GM12878 (cell line): ENCODE measurements around the gene NOS1AP. TPM values are rescaled to one million over a fixed set of nuclear protein-coding genes. Genes with fewer than 3 reads are reported as not detected.

Experiments used
- ATAC-seq: fragments of 200-7000 bp; cut with Tn5 transposase; 3 replicates; pipeline ENCODE4 v1.9.1; 2020; ENCODE audit warnings: mild to moderate bottlenecking, moderate library complexity
- BruUV-seq: library from RNA; stranded (reverse); fragments of 400-500 nt; replicated peaks from 2 replicates; lab custom pipeline; 2021; lab: Mats Ljungman, UMichigan
- CTCF ChIA-PET: fragments of 300-600 bp; sonication (Branson Sonifier 250); formaldehyde crosslinking; extraction: SDS; loops from one replicate; lab custom pipeline; 2021; ENCODE audit warnings: inconsistent platforms; lab: Yijun Ruan, JAX
- POLR2A ChIA-PET: fragments of 350-600 bp; formaldehyde crosslinking; extraction: SDS; loops from one replicate; lab custom pipeline; 2021; ENCODE audit warnings: inconsistent platforms; lab: Charles Lee
- RAD21 ChIA-PET: fragments of 300-600 bp; sonication (Branson Sonifier 250); formaldehyde crosslinking; loops from one replicate; lab custom pipeline; 2023; ENCODE audit warnings: antibody characterized with exemption; ENCODE audit not compliant: unreplicated experiment; lab: Charles Lee
- SMC1A ChIA-PET: fragments of 300-600 bp; sonication (Branson Sonifier 250); formaldehyde crosslinking; loops from one replicate; lab custom pipeline; 2023; ENCODE audit not compliant: unreplicated experiment, uncharacterized antibody; lab: Charles Lee
- DNase-seq: peaks from one replicate; pipeline ENCODE4 v3.0.0-alpha.2; 2011; ENCODE audit warnings: low read depth, low spot score
- FAIRE-seq: peaks from 3 replicates; lab custom pipeline; 2011; peaks lifted over from hg19 to GRCh38; lab: Jason Lieb, UNC
- H2AFZ ChIP-seq: 2 replicates; pipeline ENCODE4 v1.6.0; 2011; ENCODE audit warnings: low read depth, low read length, control low read depth; ENCODE audit not compliant: control insufficient read depth
- H3K27ac ChIP-seq: 2 replicates; pipeline ENCODE4 v1.5.1; 2011; ENCODE audit warnings: control low read depth; ENCODE audit not compliant: control insufficient read depth, insufficient read depth
- H3K27me3 ChIP-seq, 2 experiments: replicated peaks in 1 of 2; 2 replicates each; pipeline versions ENCODE4 v1.6.0 to v1.6.1; 2011; ENCODE audit warnings: low read length in 1 of 2; ENCODE audit not compliant: control insufficient read depth in 2 of 2, insufficient read depth in 2 of 2
- H3K36me3 ChIP-seq, 2 experiments: 2 replicates each; pipeline ENCODE4 v1.5.1; 2011; ENCODE audit warnings: low read length in 1 of 2; ENCODE audit not compliant: control insufficient read depth in 2 of 2, insufficient read depth in 2 of 2
- H3K4me1 ChIP-seq: 2 replicates; pipeline ENCODE4 v1.6.1; 2011; ENCODE audit warnings: mild to moderate bottlenecking, low read length, moderate library complexity, mixed read lengths; ENCODE audit not compliant: control insufficient read depth, insufficient read depth
- H3K4me2 ChIP-seq: 2 replicates; pipeline ENCODE4 v1.6.0; 2011; ENCODE audit warnings: control low read depth; ENCODE audit not compliant: control insufficient read depth, insufficient read depth
- H3K4me3 ChIP-seq: fragments of 200-600 bp; sonication (generic); 2 replicates; pipeline ENCODE4 v1.5.1; 2016
- H3K79me2 ChIP-seq: 2 replicates; pipeline ENCODE4 v1.6.0; 2011; ENCODE audit warnings: low read length; ENCODE audit not compliant: control insufficient read depth, insufficient read depth
- H3K9ac ChIP-seq: 2 replicates; pipeline ENCODE4 v1.8.0; 2011; ENCODE audit warnings: low read length, control low read depth, mixed read lengths; ENCODE audit not compliant: control insufficient read depth, insufficient read depth
- H3K9me3 ChIP-seq: replicated peaks from 3 replicates; pipeline ENCODE4 v1.5.1; 2011; ENCODE audit warnings: mild to moderate bottlenecking, low read length; ENCODE audit not compliant: control insufficient read depth, insufficient read depth
- H4K20me1 ChIP-seq: 2 replicates; pipeline ENCODE4 v1.6.0; 2011; ENCODE audit not compliant: control insufficient read depth, insufficient read depth
- FOS ChIP-seq: IDR thresholded peaks from 3 replicates; pipeline ENCODE4 v1.6.1; 2011; ENCODE audit warnings: borderline replicate concordance; ENCODE audit not compliant: insufficient read length; ENCODE audit errors: extremely low read depth
- GATAD2B ChIP-seq: fragments of 450-650 bp; conservative IDR thresholded peaks from 2 replicates; pipeline ENCODE4 v1.6.1; 2017; ENCODE audit warnings: low read depth, mild to moderate bottlenecking, moderate library complexity
- MYB ChIP-seq: fragments of 150-350 bp; IDR thresholded peaks from 2 replicates; pipeline ENCODE4 v1.6.1; 2014; ENCODE audit warnings: mild to moderate bottlenecking, low read depth, low read length, borderline replicate concordance
- NRF1 ChIP-seq: conservative IDR thresholded peaks from 2 replicates; pipeline ENCODE4 v1.6.1; 2011; ENCODE audit warnings: mild to moderate bottlenecking, low read depth, low read length, improper control_type of control experiment
- POLR2AphosphoS5 ChIP-seq: IDR thresholded peaks from 2 replicates; pipeline ENCODE4 v1.6.1; 2011; ENCODE audit warnings: mild to moderate bottlenecking, low read length, inconsistent platforms
- RCOR1 ChIP-seq: conservative IDR thresholded peaks from 2 replicates; pipeline ENCODE4 v1.6.1; 2012; ENCODE audit warnings: low read depth, low read length, improper control_type of control experiment
- SMAD5 ChIP-seq: IDR thresholded peaks from 2 replicates; pipeline ENCODE4 v1.6.1; 2016; ENCODE audit warnings: antibody characterized with exemption, low read depth
- SMARCA5 ChIP-seq: fragments of 450-650 bp; IDR thresholded peaks from 2 replicates; pipeline ENCODE4 v1.6.1; 2017; ENCODE audit warnings: mild to moderate bottlenecking
- ZBED1 ChIP-seq: IDR thresholded peaks from 2 replicates; pipeline ENCODE4 v1.6.1; 2016; ENCODE audit warnings: borderline replicate concordance
- WGBS: methylation state at CpG from one replicate; pipeline ENCODE4 v1.1.6; 2016; ENCODE audit warnings: low lambda C conversion rate; ENCODE audit not compliant: insufficient replicate concordance, insufficient coverage; ENCODE audit errors: missing lambda C conversion rate; 5-methylcytosine and 5-hydroxymethylcytosine counted together
- in situ Hi-C: fragments of 300-500 bp; cut with MboI; formaldehyde crosslinking; loops from 9 replicates; pipeline ENCODE4 v1.14.3; 2018; ENCODE audit warnings: mixed read lengths
- intact Hi-C: fragments of 100-400 bp; cut with micrococcal nuclease; formaldehyde crosslinking; loops from one replicate; pipeline ENCODE4 v1.14.2; 2022; ENCODE audit not compliant: unreplicated experiment
- polyA plus RNA-seq, 11 experiments: library from polyadenylated mRNA; depleted of rRNA in 4 of 11; unstranded in 6 of 11; stranded (reverse) in 5 of 11; fragments of >200 nt; fragmentation: Nextera tagmentation in 4 of 11; fragmentation: Illumina TruSeq in 1 of 11; extraction: Ambion mirVana in 4 of 11; extraction: Trizol in 1 of 11; gene quantifications; 1 replicate in 1 of 11; 2 replicates in 10 of 11; pipeline versions ENCODE4 v1.2.1 to v1.2.3, GENCODE V29; 2011 to 2016; ENCODE audit warnings: inconsistent platforms in 2 of 11, missing spikeins in 2 of 11, low read depth in 1 of 11
- total RNA-seq, 4 experiments: library from RNA; depleted of rRNA in 3 of 4; stranded (reverse); fragments of >200 nt in 3 of 4; fragmentation: Illumina TruSeq in 1 of 4; extraction: Trizol in 1 of 4; gene quantifications; 2 replicates each; pipeline versions ENCODE4 v1.2.1 to v1.2.3, GENCODE V29; 2013 to 2021
- TF ChIP-seq, protein P1 (sequence below): fragments of 450-650 bp; formaldehyde crosslinking; IDR thresholded peaks from 2 replicates; pipeline ENCODE4 v1.4.0; 2020; ENCODE audit warnings: mild to moderate bottlenecking, moderate library complexity
- TF ChIP-seq, protein P2 (sequence below): IDR thresholded peaks from 2 replicates; pipeline ENCODE4 v1.6.1; 2011; ENCODE audit warnings: mild to moderate bottlenecking, low read depth, low read length, moderate library complexity; ENCODE audit not compliant: insufficient replicate concordance
- TF ChIP-seq, protein P3 (sequence below): fragments of 450-650 bp; IDR thresholded peaks from 2 replicates; pipeline ENCODE4 v1.6.1; 2017; ENCODE audit warnings: antibody characterized with exemption, mild to moderate bottlenecking, moderate library complexity

The NOS1AP gene
- total and polyA plus RNA-seq, 10 of the 15 experiments (the other 5 are each of a cell fraction or from before 2014, with no cell fraction given) = 0.03 to 0.15 TPM; not detected in 8

DNA sequence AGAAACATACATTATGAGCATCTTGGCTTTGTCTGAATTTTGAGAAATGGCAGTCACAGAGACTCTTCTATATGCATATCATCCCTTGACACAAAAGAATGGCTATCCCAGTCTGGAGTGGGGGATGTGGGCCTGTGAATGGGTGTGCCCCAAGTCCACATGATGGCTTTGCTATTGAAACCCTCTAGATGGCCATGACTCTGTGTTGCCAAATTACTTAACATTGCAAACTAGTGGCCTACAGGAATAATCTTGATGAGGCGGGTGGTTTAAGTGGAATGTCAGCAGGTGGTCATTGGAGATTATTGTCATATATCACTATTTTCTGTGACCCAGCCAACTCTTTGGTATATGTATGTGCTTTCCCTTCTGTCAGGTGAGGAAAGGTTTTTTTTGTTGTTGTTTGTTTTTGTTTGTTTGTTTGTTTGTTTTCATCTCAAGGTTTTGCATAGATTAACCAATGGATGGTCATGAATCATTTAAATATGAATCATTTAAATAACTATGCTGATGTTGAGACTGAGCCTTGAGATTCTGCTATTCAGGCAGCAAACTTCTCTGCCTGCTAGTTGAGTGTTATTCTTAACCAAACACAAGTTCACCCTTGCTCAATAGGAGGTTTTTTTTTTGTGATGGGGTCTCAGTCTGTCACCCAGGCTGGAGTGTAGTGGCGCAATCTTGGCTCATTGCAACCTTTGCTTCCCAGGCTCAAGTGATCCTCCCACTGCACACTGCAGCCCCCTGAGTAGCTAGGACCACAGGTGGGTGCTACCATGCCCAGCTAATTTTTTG, 103.0 kb downstream of the NOS1AP start:
- Histone ChIP-seq H2AFZ (no peak overlapping the region), H3K27me3 (peaks cover 0 to 5% of the 10 kb centered on the region in 2 experiments; a peak in 2 of 4 replicates), H3K4me1 (no peaks in the 10 kb centered on the region), H3K4me3 (no peak overlapping the region), H3K9ac (no peak overlapping the region), H3K36me3 (no peaks in the 10 kb centered on the region), H3K4me2 (no peak overlapping the region), H4K20me1 (no peaks in the 10 kb centered on the region), H3K9me3 (no peaks in the 10 kb centered on the region), H3K27ac (no peak overlapping the region), H3K79me2 (no peaks in the 10 kb centered on the region)
- DNase-seq = no peak
- SMC1A ChIA-PET = no interaction called here
- intact Hi-C loops = no loop called here
- FAIRE-seq = no peak
- 45% methylated on average over 2 of the region's 2 CpGs for WGBS
- in situ Hi-C loops = no loop called here
- TF ChIP-seq MYB = no peak
- TF ChIP-seq, protein P1, sequence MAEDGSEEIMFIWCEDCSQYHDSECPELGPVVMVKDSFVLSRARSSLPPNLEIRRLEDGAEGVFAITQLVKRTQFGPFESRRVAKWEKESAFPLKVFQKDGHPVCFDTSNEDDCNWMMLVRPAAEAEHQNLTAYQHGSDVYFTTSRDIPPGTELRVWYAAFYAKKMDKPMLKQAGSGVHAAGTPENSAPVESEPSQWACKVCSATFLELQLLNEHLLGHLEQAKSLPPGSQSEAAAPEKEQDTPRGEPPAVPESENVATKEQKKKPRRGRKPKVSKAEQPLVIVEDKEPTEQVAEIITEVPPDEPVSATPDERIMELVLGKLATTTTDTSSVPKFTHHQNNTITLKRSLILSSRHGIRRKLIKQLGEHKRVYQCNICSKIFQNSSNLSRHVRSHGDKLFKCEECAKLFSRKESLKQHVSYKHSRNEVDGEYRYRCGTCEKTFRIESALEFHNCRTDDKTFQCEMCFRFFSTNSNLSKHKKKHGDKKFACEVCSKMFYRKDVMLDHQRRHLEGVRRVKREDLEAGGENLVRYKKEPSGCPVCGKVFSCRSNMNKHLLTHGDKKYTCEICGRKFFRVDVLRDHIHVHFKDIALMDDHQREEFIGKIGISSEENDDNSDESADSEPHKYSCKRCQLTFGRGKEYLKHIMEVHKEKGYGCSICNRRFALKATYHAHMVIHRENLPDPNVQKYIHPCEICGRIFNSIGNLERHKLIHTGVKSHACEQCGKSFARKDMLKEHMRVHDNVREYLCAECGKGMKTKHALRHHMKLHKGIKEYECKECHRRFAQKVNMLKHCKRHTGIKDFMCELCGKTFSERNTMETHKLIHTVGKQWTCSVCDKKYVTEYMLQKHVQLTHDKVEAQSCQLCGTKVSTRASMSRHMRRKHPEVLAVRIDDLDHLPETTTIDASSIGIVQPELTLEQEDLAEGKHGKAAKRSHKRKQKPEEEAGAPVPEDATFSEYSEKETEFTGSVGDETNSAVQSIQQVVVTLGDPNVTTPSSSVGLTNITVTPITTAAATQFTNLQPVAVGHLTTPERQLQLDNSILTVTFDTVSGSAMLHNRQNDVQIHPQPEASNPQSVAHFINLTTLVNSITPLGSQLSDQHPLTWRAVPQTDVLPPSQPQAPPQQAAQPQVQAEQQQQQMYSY = no peak
- no peak for TF ChIP-seq POLR2AphosphoS5
- TF ChIP-seq, protein P2, sequence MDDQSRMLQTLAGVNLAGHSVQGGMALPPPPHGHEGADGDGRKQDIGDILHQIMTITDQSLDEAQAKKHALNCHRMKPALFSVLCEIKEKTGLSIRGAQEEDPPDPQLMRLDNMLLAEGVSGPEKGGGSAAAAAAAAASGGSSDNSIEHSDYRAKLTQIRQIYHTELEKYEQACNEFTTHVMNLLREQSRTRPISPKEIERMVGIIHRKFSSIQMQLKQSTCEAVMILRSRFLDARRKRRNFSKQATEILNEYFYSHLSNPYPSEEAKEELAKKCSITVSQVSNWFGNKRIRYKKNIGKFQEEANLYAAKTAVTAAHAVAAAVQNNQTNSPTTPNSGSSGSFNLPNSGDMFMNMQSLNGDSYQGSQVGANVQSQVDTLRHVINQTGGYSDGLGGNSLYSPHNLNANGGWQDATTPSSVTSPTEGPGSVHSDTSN = no peak
- no peak for TF ChIP-seq FOS
- TF ChIP-seq, protein P3, sequence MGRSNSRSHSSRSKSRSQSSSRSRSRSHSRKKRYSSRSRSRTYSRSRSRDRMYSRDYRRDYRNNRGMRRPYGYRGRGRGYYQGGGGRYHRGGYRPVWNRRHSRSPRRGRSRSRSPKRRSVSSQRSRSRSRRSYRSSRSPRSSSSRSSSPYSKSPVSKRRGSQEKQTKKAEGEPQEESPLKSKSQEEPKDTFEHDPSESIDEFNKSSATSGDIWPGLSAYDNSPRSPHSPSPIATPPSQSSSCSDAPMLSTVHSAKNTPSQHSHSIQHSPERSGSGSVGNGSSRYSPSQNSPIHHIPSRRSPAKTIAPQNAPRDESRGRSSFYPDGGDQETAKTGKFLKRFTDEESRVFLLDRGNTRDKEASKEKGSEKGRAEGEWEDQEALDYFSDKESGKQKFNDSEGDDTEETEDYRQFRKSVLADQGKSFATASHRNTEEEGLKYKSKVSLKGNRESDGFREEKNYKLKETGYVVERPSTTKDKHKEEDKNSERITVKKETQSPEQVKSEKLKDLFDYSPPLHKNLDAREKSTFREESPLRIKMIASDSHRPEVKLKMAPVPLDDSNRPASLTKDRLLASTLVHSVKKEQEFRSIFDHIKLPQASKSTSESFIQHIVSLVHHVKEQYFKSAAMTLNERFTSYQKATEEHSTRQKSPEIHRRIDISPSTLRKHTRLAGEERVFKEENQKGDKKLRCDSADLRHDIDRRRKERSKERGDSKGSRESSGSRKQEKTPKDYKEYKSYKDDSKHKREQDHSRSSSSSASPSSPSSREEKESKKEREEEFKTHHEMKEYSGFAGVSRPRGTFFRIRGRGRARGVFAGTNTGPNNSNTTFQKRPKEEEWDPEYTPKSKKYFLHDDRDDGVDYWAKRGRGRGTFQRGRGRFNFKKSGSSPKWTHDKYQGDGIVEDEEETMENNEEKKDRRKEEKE = no peak
- TF ChIP-seq SMARCA5 = no peak
- TF ChIP-seq GATAD2B = no peak
- TF ChIP-seq RCOR1 = no peak
- TF ChIP-seq NRF1 = no peak
- no peak for TF ChIP-seq ZBED1
- TF ChIP-seq SMAD5 = no peak
- ATAC-seq = no peak
- CTCF ChIA-PET = no interaction called here
- RAD21 ChIA-PET = no interaction called here
- POLR2A ChIA-PET = no interaction called here
- no TSS peak for BruUV-seq
